ENCODE results near the gene PCSK6. TPM values are rescaled to one million over a fixed set of nuclear protein-coding genes. Genes with fewer than 3 reads are reported as not detected.

The PCSK6 gene
- total and polyA plus RNA-seq, 2 of the 8 experiments (the other 6 are each of a cell fraction or from before 2014, with no cell fraction given), result 1.9 to 4.0 TPM

- TF ChIP-seq EGR1 (IDR thresholded peaks at IDR 0.05; ENCODE audit: borderline replicate concordance, low read depth, low read length) (no peak), KDM5A (IDR thresholded peaks at IDR 0.05; ENCODE audit: low read length) (no peak), RBBP5 (IDR thresholded peaks at IDR 0.05; ENCODE audit: borderline replicate concordance, low read depth, low read length) (no peak)
Observed at GRCh38 chr15:101309436-101310160, 179.9 kb downstream of the PCSK6 start (continued).

Data from H1 (cell line).